Body of pancreas (tissue), 4 donors: Measurements from ENCODE around the gene NRIP1. TPM values are rescaled to one million over a fixed set of nuclear protein-coding genes. Genes with fewer than 3 reads are reported as not detected.
A peak's percentile ranks its signal among the peaks of the same experiment; 100 is the strongest.

Experiments used
- ATAC-seq: fragments of 150-250 bp; one replicate; pipeline ENCODE4 v1.9.1; 2016
- DNase-seq, 4 donors: peaks; one replicate each; pipeline ENCODE4 v3.0.0-alpha.2; 2019
- H3K27ac ChIP-seq, 4 donors: fragments of 200-600 bp; sonication (generic); 1 replicate in 3 of 4; 2 replicates in 1 of 4; pipeline versions ENCODE4 v1.5.1 to v1.6.1; 2016 to 2019; ENCODE audit warnings: mild to moderate bottlenecking in 1 of 4, mixed read lengths in 1 of 4, moderate library complexity in 1 of 4
- H3K27me3 ChIP-seq, 2 donors: fragments of 200-600 bp; sonication (generic); one replicate each; pipeline ENCODE4 v1.6.0; 2016; ENCODE audit warnings: mild to moderate bottlenecking in 1 of 2
- H3K36me3 ChIP-seq, 2 donors: fragments of 200-600 bp; sonication (generic); replicated peaks in 1 of 2; 2 replicates each; pipeline ENCODE4 v1.5.1; 2016; ENCODE audit warnings: low read depth in 2 of 2; ENCODE audit not compliant: insufficient read depth in 1 of 2
- H3K4me1 ChIP-seq: fragments of 200-600 bp; sonication (generic); one replicate; pipeline ENCODE4 v1.6.0; 2016
- H3K4me3 ChIP-seq, 2 donors: fragments of 200-600 bp; sonication (generic); 1 replicate in 1 of 2; 2 replicates in 1 of 2; pipeline ENCODE4 v1.5.1; 2016 to 2019
- H3K9me3 ChIP-seq, 3 donors: fragments of 200-600 bp; sonication (generic); 1 replicate in 2 of 3; 2 replicates in 1 of 3; pipeline ENCODE4 v1.5.1; 2016
- POLR2A ChIP-seq, 3 donors: fragments of 450-650 bp; IDR thresholded peaks; one replicate each; pipeline ENCODE4 v1.6.1; 2016; ENCODE audit warnings: antibody characterized with exemption in 3 of 3, mild to moderate bottlenecking in 2 of 3
- WGBS, 2 donors: methylation state at CpG; one replicate each; pipeline ENCODE4 v1.1.5; 2017; 5-methylcytosine and 5-hydroxymethylcytosine counted together
- intact Hi-C: fragments of 100-400 bp; cut with DNase I; formaldehyde crosslinking; loops from one replicate; pipeline ENCODE4 v1.15.1; 2023
- total RNA-seq, 2 donors: library from RNA; depleted of rRNA; stranded (reverse); fragments of >200 nt; gene quantifications; one replicate each; pipeline ENCODE4 v1.1.0, GENCODE V29; 2016
- TF ChIP-seq, protein P1 (sequence below), 7 experiments: fragments of 450-650 bp in 4 of 7; fragments of 200-600 bp in 3 of 7; sonication (generic) in 3 of 7; IDR thresholded peaks; one replicate each; pipeline ENCODE4 v1.5.1; 2016 to 2019; ENCODE audit warnings: antibody characterized with exemption in 7 of 7

Gene NRIP1
- total RNA-seq, 2 donors from 2014 or later, result 18.5 to 27.8 TPM

DNA sequence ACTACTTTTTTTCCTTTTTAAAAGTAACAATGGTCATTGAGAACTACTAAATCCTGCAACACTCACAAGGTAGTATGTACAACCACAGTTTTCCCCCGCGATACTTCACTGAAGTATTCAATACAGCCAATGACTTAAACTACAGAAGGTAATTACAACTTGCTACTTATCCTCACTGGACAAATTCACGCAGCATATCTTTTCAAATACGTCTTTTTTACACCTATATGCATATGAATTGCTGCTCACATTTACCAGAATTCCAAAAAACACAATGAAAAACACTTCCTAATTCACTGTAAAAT lies 12.4 kb downstream of the NRIP1 start:
- peaks cover 81% of the 10 kb centered on the region for H3K4me1 ChIP-seq

DNA sequence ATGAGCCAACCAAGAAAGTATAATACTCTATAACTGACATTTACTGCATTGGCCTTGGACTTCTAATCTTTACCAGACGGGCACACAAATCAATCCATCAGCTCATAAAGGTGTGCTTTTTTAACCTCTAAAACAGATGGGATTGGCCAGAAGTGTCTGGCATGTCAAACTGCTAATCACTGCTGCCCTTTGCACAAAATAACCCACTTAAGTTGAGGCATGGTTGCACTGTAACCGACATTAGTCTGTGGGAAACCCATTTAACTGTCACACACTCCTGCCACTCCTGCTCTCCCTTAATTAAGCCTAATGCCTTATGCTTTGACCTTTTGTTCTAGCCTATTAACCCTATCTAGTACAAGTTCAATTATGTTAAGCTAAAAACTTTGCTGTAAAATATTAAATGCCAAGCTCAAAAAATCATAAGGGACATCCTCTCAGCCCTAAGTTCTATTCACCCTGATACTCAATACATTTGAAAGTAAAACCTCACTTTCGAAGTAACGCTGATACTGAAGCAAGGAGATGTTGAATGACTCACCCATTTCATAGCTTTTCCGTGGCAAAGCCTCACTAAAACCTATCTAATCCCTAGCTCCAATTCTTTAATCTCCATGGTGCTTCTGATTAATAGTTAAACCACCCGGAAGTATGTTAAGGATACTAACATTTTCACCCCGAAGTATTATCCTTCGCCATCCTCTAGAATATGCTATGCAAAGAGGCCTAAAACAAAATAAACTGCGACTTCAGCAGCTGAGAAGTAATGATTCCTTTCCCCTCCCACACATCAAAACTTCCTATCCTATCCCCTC lies 12.9 kb downstream of the NRIP1 start:
- DNase-seq, result no peak
- 24 to 31% methylated on average over 9 of the region's 9 CpGs for WGBS, 2 donors
- intact Hi-C loops, result no loop called here
- H3K4me3 ChIP-seq, result no peak overlapping the region
- no peaks in the 10 kb centered on the region for H3K9me3 ChIP-seq
- TF ChIP-seq, protein P1, sequence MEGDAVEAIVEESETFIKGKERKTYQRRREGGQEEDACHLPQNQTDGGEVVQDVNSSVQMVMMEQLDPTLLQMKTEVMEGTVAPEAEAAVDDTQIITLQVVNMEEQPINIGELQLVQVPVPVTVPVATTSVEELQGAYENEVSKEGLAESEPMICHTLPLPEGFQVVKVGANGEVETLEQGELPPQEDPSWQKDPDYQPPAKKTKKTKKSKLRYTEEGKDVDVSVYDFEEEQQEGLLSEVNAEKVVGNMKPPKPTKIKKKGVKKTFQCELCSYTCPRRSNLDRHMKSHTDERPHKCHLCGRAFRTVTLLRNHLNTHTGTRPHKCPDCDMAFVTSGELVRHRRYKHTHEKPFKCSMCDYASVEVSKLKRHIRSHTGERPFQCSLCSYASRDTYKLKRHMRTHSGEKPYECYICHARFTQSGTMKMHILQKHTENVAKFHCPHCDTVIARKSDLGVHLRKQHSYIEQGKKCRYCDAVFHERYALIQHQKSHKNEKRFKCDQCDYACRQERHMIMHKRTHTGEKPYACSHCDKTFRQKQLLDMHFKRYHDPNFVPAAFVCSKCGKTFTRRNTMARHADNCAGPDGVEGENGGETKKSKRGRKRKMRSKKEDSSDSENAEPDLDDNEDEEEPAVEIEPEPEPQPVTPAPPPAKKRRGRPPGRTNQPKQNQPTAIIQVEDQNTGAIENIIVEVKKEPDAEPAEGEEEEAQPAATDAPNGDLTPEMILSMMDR (IDR thresholded peaks at IDR 0.05), result no peak
- no peak for TF ChIP-seq POLR2A (IDR thresholded peaks at IDR 0.05)
- no peaks in the 10 kb centered on the region for H3K36me3 ChIP-seq
- H3K27ac ChIP-seq, result peak overlapping the region in 3 of 4 donors; percentile 4 to 14 (median 10)
- H3K4me1 ChIP-seq, result peaks cover 76% of the 10 kb centered on the region
- ATAC-seq, result peak; percentile 51
- no peaks in the 10 kb centered on the region for H3K27me3 ChIP-seq

More for the DNA sequence above, 12.4 kb downstream of the NRIP1 start:
- intact Hi-C loops, result no loop called here
- Histone ChIP-seq H3K27me3 (no peaks in the 10 kb centered on the region), H3K36me3 (no peaks in the 10 kb centered on the region), H3K9me3 (no peaks in the 10 kb centered on the region), H3K4me3 (no peak overlapping the region), H3K27ac (peak overlapping the region in 1 of 4 donors; percentile 14)
- 73 to 86% methylated on average over 4 of the region's 4 CpGs for WGBS, 2 donors
- TF ChIP-seq, protein P1 (IDR thresholded peaks at IDR 0.05), result no peak
- TF ChIP-seq POLR2A (IDR thresholded peaks at IDR 0.05), result no peak
- DNase-seq (no peak), ATAC-seq (no peak)

DNA sequence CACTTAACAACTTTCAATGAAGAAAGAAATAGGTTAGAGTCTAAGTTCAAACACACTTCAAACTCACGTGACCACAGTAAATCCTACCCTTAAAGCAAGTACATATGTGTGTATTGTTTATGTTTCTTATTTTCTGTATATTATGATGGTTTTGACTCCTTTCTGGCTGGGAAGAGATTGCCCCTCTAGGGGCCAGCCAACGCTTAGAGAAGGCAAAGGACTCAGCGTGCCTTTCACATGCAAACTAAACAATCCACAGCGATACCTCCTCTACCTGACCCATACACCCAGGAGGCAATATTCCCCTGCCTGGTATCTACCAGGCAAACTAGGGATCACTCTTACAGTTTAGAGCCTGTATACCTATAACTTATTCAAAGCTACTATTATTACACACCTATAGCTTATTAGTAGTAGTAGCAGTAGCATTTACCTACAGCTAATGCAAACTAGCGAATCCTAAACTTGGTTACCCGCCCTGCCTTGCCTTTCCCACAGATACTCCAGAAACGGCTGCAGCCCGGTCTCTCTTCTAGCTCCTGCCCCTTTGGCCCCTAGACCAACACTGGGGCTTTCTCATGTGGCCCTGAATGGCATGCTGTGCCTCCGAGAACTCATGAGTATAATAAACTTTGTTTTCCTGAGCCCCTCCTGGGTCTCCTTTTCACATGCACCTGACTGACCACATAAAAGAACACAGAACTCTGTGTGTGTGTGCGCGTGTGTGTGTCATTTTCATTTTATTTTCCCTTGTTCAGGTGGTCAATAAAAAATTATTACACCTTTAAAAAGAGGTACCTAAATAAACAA lies 14.0 kb downstream of the NRIP1 start:
- no peak for TF ChIP-seq POLR2A (IDR thresholded peaks at IDR 0.05)
- TF ChIP-seq, protein P1 (IDR thresholded peaks at IDR 0.05), result no peak
- no peak for ATAC-seq

DNA sequence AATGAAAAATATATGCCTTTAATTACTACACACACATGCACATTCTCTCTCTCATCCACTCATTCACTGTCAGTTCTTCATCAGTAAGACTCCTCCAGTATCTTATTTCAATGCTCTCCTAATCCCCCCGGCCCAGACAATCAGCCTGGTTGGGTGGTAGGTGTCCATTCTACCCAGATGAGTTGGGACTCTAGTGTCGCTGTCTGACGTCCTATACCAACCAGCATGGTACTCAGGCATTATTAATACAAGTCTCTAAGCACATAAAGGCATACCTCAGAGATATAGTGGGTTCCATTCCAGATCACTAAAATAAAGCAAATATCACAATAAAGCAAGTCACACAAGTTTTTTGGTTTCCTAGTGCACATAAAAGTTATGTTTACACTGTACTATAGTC lies 19.8 kb downstream of the NRIP1 start:
- peaks cover 15% of the 10 kb centered on the region for H3K4me1 ChIP-seq
- TF ChIP-seq POLR2A (IDR thresholded peaks at IDR 0.05), result no peak
- TF ChIP-seq, protein P1 (IDR thresholded peaks at IDR 0.05), result no peak
- H3K27me3 ChIP-seq, result no peaks in the 10 kb centered on the region
- no peak overlapping the region for H3K4me3 ChIP-seq
- H3K36me3 ChIP-seq, result peaks cover 0 to 2% of the 10 kb centered on the region in 2 donors
- H3K9me3 ChIP-seq, result no peaks in the 10 kb centered on the region
- DNase-seq (no peak), ATAC-seq (no peak)
- 90 to 94% methylated on average over 3 of the region's 3 CpGs for WGBS, 2 donors
- intact Hi-C loops, result no loop called here
- H3K27ac ChIP-seq, result no peak overlapping the region

More for the DNA sequence above, 14.0 kb downstream of the NRIP1 start:
- peak overlapping the region in 2 of 4 donors; percentile 18 to 30 for H3K27ac ChIP-seq
- 66 to 74% methylated on average over 11 of the region's 11 CpGs for WGBS, 2 donors
- peaks cover 67% of the 10 kb centered on the region for H3K4me1 ChIP-seq
- H3K9me3 ChIP-seq, result no peaks in the 10 kb centered on the region
- no peak for DNase-seq
- intact Hi-C loops, result no loop called here
- H3K4me3 ChIP-seq, result no peak overlapping the region
- no peaks in the 10 kb centered on the region for H3K27me3 ChIP-seq
- no peaks in the 10 kb centered on the region for H3K36me3 ChIP-seq
